HG03469 (cell line): ENCODE measurements around the gene KCNN3.

Source experiments
- ATAC-seq: cut with Tn5 transposase; IDR thresholded peaks from one replicate; pipeline ENCODE4 v1.9.1; 2021; ENCODE audit warnings: mild to moderate bottlenecking, moderate library complexity, moderate number of reproducible peaks; ENCODE audit not compliant: unreplicated experiment

KCNN3 gene

GRCh38 chr1:154862907-154863306, 7.2 kb downstream of the KCNN3 start:
- no peak for ATAC-seq

DNA sequence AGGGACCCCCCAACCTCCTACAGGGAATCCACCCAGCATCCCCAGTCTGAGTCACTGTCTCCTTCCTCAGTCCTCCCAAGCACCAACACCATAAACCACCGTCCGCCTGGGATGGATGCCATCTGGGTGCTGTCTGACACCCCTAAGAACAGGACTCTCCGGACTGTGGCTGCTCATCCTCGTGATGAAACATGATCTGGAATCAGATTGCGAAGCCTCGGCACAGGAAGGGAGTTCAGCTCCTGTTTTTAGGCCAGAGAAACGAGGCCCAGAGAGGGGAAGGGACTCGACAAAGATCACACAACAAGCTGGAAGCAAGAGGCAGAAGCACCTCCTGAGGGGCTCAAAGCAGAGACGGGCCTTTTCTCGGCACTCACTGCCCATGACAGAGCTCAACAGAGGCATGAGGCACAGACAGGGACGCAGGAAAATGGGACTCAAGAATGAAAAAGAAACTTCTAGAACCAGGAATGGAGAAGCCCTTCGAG, 8.4 kb downstream of the KCNN3 start:
- ATAC-seq = no peak

DNA sequence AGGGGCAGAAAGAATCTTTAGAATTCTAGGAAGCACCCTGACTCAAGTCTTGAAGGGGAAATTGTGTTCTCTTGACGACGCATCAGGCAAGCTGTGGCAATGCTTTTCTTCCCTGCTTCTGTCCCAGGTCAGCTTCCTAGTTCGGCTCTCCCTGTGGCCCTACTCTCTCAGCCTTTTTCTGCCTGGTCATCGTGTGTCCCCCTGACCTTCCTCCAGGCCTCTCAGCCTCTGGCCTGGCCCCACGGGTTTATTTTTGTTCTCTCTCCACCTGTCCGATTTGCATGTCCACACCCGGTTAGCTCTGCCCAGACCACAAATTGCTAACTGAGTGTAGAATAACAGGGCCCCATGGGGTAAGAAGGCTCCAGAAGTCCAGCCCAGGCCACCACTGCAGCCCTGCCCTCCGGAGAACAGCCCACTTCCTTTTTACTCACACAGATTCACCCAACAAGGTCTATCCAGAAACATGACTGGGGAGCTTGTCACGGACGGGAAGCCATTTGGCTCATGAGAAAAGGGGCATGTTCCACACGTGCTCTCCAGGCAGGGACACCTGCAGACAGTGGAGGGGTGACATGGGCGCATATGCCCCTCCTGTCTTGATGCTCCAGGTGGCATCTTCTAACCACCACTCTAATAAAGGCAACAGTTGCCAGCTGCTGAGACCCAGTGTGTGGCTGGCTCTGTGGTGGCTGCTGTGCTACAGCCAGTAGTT, 9.8 kb downstream of the KCNN3 start:
- peak; percentile 29 for ATAC-seq

DNA sequence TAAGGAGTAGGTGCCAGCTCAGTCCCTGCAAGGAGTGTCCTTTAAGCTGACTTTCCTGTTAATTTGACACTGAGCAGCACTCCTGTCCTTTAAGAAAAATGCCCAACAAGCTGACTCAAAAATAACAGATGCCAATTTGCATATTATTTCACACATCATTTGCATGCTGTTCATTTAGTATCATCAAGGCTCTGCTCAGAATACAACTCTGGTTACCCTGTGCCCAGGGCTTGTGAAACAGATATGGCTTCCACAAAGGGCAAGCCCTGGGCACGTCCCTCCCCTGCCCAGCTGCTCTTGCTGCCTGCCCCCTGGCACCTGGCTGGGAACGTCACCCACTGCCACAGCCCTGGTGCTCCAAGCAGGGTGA, 10.3 kb downstream of the KCNN3 start:
- peak; percentile 33 for ATAC-seq

- ATAC-seq = no peak
These were observed 10.8 kb downstream of the KCNN3 start for GRCh38 chr1:154859151-154859785.

- ATAC-seq = no peak
These were observed 12.5 kb downstream of the KCNN3 start for GRCh38 chr1:154857441-154858215.

DNA sequence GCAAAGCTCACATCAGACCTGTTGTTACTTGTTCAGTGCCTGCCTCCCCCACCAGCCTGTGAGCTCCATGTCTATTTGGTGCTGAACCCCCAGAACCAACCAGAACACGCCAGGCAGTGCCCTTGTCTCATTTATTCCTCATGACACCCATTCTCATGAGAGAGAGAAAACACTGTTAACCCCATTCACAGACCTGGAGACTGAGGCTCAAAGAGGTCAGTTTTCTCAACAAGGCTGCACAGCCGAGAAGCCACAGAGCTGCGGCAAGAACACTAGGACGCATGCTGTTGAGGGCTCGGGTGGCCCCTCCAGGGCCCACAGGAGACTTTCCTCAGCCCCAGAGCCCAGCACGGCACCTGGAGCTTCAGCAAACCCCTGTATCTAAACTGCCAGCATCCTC, 13.1 kb downstream of the KCNN3 start:
- no peak for ATAC-seq

GRCh38 chr1:154856544-154856943, 13.5 kb downstream of the KCNN3 start:
- ATAC-seq = no peak

DNA sequence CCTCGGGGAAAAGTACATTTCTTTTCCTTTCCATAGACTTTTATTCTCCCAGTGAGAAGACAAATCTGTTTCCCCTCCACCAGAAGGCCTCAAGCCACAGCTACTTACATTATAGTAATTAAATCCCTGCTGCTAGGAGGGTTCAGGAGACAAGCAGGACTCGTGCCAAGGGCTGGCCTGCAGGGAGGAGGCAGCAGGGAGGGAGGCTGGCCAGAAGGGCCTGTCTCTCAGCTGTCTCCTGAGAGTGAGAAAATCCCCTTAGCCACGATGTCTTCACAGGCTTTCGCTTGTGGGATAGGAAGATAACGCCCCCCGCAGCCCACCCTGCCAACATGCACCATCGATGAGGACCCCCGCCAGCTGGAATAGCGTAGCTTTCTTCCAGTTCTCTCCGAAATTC, 14.0 kb downstream of the KCNN3 start:
- no peak for ATAC-seq

- no peak for ATAC-seq
These were observed 14.8 kb downstream of the KCNN3 start for GRCh38 chr1:154855186-154855851.

- no peak for ATAC-seq
These were observed 17.2 kb downstream of the KCNN3 start for GRCh38 chr1:154852845-154853244.

- ATAC-seq = no peak
These were observed 18.5 kb downstream of the KCNN3 start for GRCh38 chr1:154851392-154852177.

- ATAC-seq = no peak
These were observed 20.4 kb downstream of the KCNN3 start for GRCh38 chr1:154849645-154850131.

GRCh38 chr1:154848983-154849382, 21.1 kb downstream of the KCNN3 start:
- no peak for ATAC-seq

- ATAC-seq = no peak
These were observed 22.2 kb downstream of the KCNN3 start for GRCh38 chr1:154847891-154848290.

- no peak for ATAC-seq
These were observed 23.3 kb downstream of the KCNN3 start for GRCh38 chr1:154846565-154847442.

- ATAC-seq = no peak
These were observed 24.2 kb downstream of the KCNN3 start for GRCh38 chr1:154845879-154846278.

- ATAC-seq = no peak
These were observed 24.9 kb downstream of the KCNN3 start for GRCh38 chr1:154845174-154845573.

- ATAC-seq = no peak
These were observed 25.8 kb downstream of the KCNN3 start for GRCh38 chr1:154844297-154844681.
